Endodermal cell (in vitro differentiated cells): ENCODE results near the gene LPAR5. TPM values are rescaled to one million over a fixed set of nuclear protein-coding genes. Genes with fewer than 3 reads are reported as not detected.

Experiments used
- DNase-seq: peaks from one replicate; pipeline ENCODE4 v3.0.0-alpha.2; 2017
- H3K27ac ChIP-seq: 2 replicates; pipeline ENCODE4 v1.5.1; 2013; ENCODE audit warnings: mild to moderate bottlenecking, low read depth, low read length, moderate library complexity
- H3K27me3 ChIP-seq: 2 replicates; pipeline ENCODE4 v1.6.1; 2013; ENCODE audit warnings: mild to moderate bottlenecking, low read length, moderate library complexity; ENCODE audit not compliant: insufficient read depth, control insufficient read depth, poor library complexity, severe bottlenecking
- H3K36me3 ChIP-seq: 2 replicates; pipeline ENCODE4 v1.7.0; 2013; ENCODE audit warnings: mild to moderate bottlenecking, low read length, moderate library complexity; ENCODE audit not compliant: control insufficient read depth, insufficient read depth
- H3K4me1 ChIP-seq: one replicate; pipeline ENCODE4 v1.7.0; 2013; ENCODE audit warnings: low read length; ENCODE audit not compliant: control insufficient read depth, insufficient read depth
- H3K4me3 ChIP-seq: 2 replicates; pipeline ENCODE4 v1.5.1; 2013; ENCODE audit warnings: mild to moderate bottlenecking, low read length, moderate library complexity
- H3K9ac ChIP-seq: 2 replicates; pipeline ENCODE4 v1.6.1; 2013; ENCODE audit warnings: mild to moderate bottlenecking, low read length, moderate library complexity; ENCODE audit not compliant: poor library complexity, severe bottlenecking; ENCODE audit errors: extremely low read depth
- H3K9me3 ChIP-seq: 2 replicates; pipeline ENCODE4 v1.6.1; 2013; ENCODE audit warnings: mild to moderate bottlenecking, low read length, moderate library complexity; ENCODE audit not compliant: control insufficient read depth
- H3K27ac Mint-ChIP-seq: 2 replicates; pipeline ENCODE4 v1.8.0; 2020; ENCODE audit warnings: mixed read lengths
- H3K27me3 Mint-ChIP-seq: 2 replicates; pipeline ENCODE4 v1.8.0; 2021; ENCODE audit warnings: mild to moderate bottlenecking, mixed read lengths; ENCODE audit not compliant: insufficient read depth
- H3K36me3 Mint-ChIP-seq: 2 replicates; pipeline ENCODE4 v1.8.0; 2020; ENCODE audit warnings: low read depth, mixed read lengths
- H3K4me1 Mint-ChIP-seq: 2 replicates; pipeline ENCODE4 v1.8.0; 2020; ENCODE audit warnings: mixed read lengths
- H3K4me3 Mint-ChIP-seq: 2 replicates; pipeline ENCODE4 v1.8.0; 2020; ENCODE audit warnings: mild to moderate bottlenecking, moderate library complexity, mixed read lengths
- H3K9me3 Mint-ChIP-seq: 2 replicates; pipeline ENCODE4 v1.8.0; 2020; ENCODE audit warnings: mild to moderate bottlenecking, mixed read lengths
- WGBS, 2 experiments: methylation state at CpG; one replicate each; pipeline versions ENCODE4 v1.1.5 to v1.1.7; 2013; ENCODE audit warnings: missing lambda C conversion rate in 2 of 2, mixed read lengths in 1 of 2; ENCODE audit not compliant: insufficient coverage in 1 of 2, insufficient read length in 1 of 2; 5-methylcytosine and 5-hydroxymethylcytosine counted together
- total RNA-seq, 2 donors: library from RNA; stranded (reverse); fragmentation: NEBNext Ultra II Directional in 1 of 2; extraction: Animal tissue kit (Norgen Biotek cat#: 25700) in 1 of 2; gene quantifications; 2 replicates in 1 of 2; 3 replicates in 1 of 2; pipeline ENCODE4 v1.2.1, GENCODE V29; 2021
- TF ChIP-seq, protein P1 (sequence below): fragments of 200-600 bp; sonication (generic); conservative IDR thresholded peaks from 2 replicates; pipeline ENCODE4 v1.5.0; 2021; ENCODE audit warnings: antibody characterized with exemption, mild to moderate bottlenecking

The LPAR5 gene
- total RNA-seq, 2 donors from 2014 or later, result 0.24 to 0.73 TPM

DNA sequence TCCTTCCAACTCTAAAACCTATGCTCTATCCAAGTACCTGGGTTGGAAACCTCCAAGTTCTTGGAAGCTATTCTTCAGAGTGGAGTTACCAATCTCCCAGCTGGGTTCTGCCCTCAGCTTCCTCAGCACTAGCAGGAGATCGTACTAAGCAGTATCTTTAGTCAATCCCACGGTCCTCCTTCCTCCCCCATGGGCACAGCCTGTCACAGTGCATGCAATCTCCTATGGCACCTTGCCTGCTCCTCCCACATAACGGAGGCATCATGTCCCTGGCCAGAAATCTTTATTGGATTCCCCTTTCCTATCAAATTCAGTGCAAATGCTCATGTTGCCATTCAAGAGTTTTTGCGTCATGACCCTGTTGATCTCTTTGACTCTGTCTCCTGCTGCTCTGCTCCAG is 5.4 kb upstream of the LPAR5 start:
- Histone ChIP-seq H3K4me3 (no peak overlapping the region), H3K9me3 (no peaks in the 10 kb centered on the region), H3K9ac (no peak overlapping the region), H3K4me1 (no peaks in the 10 kb centered on the region), H3K27ac (no peak overlapping the region), H3K36me3 (no peaks in the 10 kb centered on the region), H3K27me3 (peaks cover 9% of the 10 kb centered on the region)
- H3K9me3 Mint-ChIP-seq, result no peaks in the 10 kb centered on the region
- TF ChIP-seq, protein P1, sequence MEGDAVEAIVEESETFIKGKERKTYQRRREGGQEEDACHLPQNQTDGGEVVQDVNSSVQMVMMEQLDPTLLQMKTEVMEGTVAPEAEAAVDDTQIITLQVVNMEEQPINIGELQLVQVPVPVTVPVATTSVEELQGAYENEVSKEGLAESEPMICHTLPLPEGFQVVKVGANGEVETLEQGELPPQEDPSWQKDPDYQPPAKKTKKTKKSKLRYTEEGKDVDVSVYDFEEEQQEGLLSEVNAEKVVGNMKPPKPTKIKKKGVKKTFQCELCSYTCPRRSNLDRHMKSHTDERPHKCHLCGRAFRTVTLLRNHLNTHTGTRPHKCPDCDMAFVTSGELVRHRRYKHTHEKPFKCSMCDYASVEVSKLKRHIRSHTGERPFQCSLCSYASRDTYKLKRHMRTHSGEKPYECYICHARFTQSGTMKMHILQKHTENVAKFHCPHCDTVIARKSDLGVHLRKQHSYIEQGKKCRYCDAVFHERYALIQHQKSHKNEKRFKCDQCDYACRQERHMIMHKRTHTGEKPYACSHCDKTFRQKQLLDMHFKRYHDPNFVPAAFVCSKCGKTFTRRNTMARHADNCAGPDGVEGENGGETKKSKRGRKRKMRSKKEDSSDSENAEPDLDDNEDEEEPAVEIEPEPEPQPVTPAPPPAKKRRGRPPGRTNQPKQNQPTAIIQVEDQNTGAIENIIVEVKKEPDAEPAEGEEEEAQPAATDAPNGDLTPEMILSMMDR, result no peak
- H3K36me3 Mint-ChIP-seq, result no peaks in the 10 kb centered on the region
- peaks cover 73% of the 10 kb centered on the region for H3K27me3 Mint-ChIP-seq
- H3K4me3 Mint-ChIP-seq, result no peak overlapping the region
- peaks cover 18% of the 10 kb centered on the region for H3K4me1 Mint-ChIP-seq
- no peak overlapping the region for H3K27ac Mint-ChIP-seq
- WGBS, 2 experiments, result 75 to 83% methylated on average over 4 of the region's 4 CpGs
- no peak for DNase-seq

DNA sequence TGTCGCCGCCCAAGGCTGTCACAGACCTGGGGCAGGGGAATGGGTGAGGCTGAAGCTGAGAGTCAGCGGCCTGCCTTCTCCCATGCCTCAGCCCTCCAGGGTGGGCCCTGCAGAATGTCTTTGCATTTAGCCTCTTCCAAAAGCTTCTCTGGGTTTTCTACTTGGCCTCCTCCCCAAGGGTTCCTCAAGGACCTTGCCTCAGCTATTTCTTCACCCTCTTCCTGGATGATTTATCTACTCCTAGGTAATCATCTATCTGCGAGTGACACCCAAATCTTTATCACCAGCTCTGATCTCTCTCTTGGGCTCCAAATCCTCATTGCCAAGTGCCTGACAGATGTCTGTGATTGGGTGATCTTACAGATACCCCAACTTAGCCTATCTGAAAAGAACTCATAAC is 4.7 kb upstream of the LPAR5 start:
- DNase-seq, result no peak
- peaks cover 25% of the 10 kb centered on the region for H3K4me1 Mint-ChIP-seq
- H3K27ac ChIP-seq, result no peak overlapping the region
- no peaks in the 10 kb centered on the region for H3K9me3 Mint-ChIP-seq
- H3K27ac Mint-ChIP-seq, result no peak overlapping the region
- 91 to 92% methylated on average over 4 of the region's 4 CpGs for WGBS, 2 experiments
- no peaks in the 10 kb centered on the region for H3K36me3 ChIP-seq
- H3K9me3 ChIP-seq, result no peaks in the 10 kb centered on the region
- peaks cover 68% of the 10 kb centered on the region for H3K27me3 Mint-ChIP-seq
- no peaks in the 10 kb centered on the region for H3K36me3 Mint-ChIP-seq
- H3K4me1 ChIP-seq, result no peaks in the 10 kb centered on the region
- H3K27me3 ChIP-seq, result peaks cover 9% of the 10 kb centered on the region
- TF ChIP-seq, protein P1, result no peak
- no peak overlapping the region for H3K4me3 Mint-ChIP-seq
- H3K4me3 ChIP-seq, result no peak overlapping the region
- H3K9ac ChIP-seq, result no peak overlapping the region

DNA sequence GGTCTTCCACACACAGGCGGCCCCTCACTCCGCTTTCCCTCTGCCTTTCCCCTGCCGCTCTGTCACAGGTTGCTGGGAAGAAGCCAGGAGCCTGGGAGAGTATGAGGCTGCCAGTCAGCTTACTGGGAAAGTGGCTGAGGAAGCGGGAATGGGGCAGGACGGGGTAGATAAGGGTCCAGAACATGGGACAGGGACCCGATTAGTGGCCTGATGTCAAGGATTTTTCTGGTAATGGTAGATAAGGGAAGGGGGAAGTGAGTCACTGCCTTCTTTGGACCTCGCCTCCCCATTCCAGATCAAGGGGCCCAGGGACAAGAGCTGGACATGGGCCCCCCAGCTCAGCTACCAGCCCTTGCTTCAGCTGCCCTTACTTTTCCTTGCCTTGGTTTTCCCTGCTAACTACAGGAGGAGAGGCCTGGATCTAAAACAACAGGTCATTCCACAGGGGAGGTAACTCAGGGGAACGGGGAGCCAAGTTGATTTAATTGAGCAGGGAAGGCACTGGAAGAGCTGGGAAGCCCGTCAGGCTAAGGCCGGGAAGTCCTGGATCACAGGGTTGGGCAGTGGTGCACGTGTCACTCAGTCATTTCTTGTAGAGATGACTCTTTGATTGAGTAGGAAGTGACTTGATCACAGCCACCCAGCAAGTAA is 3.5 kb upstream of the LPAR5 start:
- peaks cover 61% of the 10 kb centered on the region for H3K27me3 Mint-ChIP-seq
- H3K9me3 ChIP-seq, result no peaks in the 10 kb centered on the region
- H3K4me3 ChIP-seq, result no peak overlapping the region
- TF ChIP-seq, protein P1, result no peak
- H3K9ac ChIP-seq, result no peak overlapping the region
- H3K27ac Mint-ChIP-seq, result no peak overlapping the region
- no peaks in the 10 kb centered on the region for H3K36me3 ChIP-seq
- WGBS, 2 experiments, result 96 to 100% methylated on average over 1 to 11 of the region's 11 CpGs
- no peak for DNase-seq
- H3K4me1 ChIP-seq, result no peaks in the 10 kb centered on the region
- H3K4me3 Mint-ChIP-seq, result no peak overlapping the region
- H3K27me3 ChIP-seq, result peaks cover 9% of the 10 kb centered on the region
- no peak overlapping the region for H3K27ac ChIP-seq
- H3K36me3 Mint-ChIP-seq, result no peaks in the 10 kb centered on the region
- H3K4me1 Mint-ChIP-seq, result peaks cover 25% of the 10 kb centered on the region
- no peaks in the 10 kb centered on the region for H3K9me3 Mint-ChIP-seq
